HG02623 (cell line): Measurements from ENCODE around the gene NFIB.
A peak's percentile ranks its signal among the peaks of the same experiment; 100 is the strongest.

Source experiments
- ATAC-seq: cut with Tn5 transposase; IDR thresholded peaks from one replicate; pipeline ENCODE4 v1.9.1; 2021; ENCODE audit warnings: moderate library complexity; ENCODE audit not compliant: unreplicated experiment

NFIB gene

DNA sequence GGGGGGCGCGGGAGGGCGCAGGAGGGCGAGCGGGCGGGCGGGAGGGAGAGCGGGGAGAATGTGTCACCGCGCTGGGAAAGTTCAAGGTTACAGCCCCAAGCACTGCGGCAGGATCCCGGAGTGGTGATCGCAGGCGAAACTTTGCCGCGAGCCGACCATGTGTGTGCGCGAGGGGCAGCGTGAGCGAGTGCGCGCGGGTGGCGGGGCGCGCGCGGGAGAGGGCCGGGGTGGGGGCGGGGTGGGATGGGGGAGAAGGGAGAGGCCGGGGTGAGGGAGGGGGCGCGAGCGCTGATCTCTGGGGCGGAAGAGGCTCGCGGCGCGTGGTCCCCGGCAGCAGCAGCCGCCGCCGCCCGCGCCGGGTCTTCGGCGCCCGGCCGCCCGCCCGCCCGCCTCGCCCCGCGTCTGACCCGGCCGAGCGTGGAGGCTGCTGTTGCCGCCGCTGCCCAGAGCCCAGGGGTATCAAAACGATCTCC lies at the start of gene NFIB:
TSS of gene NFIB (minus strand) at position 191 of the 473 bp plus-strand sequence. CDS start 630 bp downstream, outside the sequence.
- ATAC-seq = no peak

DNA sequence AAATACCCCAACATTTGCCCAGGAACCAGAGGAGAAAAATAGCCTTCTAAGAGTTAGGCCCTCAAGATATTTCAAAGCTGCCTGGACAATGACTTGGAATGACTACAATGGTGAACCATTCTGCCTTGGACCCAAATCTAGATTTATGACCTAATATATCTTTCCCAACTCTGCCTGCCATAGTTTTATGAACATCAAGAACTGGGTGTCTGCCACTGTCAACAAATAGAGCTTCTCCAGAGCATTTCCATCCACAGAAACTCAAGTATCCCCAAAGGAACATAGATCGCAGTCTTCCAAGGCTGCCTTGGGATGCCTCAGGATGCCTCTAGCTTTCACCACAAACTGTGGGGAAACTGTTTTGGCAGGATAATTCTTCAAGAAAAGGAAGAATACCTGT lies 48.2 kb upstream of the NFIB start:
- ATAC-seq = no peak

DNA sequence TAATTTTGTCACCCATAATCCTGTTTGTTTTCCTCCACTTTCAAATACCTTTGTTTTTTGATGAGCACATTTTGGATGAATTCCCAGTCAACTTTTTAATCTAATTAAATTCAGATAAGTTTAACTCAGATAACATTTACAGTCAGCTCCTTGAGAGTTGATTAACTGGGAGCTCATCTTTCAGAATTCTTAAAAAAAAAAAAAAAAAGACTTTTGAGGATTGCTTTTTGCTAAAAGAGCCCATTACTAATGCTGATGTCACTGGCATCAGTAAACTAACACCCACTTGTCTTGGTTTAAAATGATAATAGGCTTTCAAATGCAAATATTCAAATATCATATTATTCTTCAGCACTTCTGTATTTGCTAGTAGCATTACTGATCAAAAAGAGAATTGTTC lies 47.1 kb upstream of the NFIB start:
- ATAC-seq = no peak

DNA sequence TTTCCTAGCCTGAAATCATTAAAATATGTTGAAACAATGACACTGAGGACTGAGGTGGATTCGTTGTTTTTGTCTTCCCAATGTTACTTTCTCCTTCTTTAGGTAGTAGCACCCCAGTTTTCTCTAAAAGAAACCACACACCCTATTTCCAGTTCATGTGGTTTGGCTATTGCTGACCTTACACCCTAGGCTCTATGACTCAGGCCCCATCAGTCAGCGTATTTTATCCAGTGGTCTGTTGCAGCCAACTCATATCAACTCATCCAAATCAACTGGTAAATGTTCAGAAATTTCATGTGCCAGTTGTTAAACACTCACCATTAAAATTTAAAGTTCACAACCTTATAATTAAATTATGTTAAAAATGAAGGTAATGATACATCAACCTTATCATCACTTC lies 44.6 kb upstream of the NFIB start:
- no peak for ATAC-seq

DNA sequence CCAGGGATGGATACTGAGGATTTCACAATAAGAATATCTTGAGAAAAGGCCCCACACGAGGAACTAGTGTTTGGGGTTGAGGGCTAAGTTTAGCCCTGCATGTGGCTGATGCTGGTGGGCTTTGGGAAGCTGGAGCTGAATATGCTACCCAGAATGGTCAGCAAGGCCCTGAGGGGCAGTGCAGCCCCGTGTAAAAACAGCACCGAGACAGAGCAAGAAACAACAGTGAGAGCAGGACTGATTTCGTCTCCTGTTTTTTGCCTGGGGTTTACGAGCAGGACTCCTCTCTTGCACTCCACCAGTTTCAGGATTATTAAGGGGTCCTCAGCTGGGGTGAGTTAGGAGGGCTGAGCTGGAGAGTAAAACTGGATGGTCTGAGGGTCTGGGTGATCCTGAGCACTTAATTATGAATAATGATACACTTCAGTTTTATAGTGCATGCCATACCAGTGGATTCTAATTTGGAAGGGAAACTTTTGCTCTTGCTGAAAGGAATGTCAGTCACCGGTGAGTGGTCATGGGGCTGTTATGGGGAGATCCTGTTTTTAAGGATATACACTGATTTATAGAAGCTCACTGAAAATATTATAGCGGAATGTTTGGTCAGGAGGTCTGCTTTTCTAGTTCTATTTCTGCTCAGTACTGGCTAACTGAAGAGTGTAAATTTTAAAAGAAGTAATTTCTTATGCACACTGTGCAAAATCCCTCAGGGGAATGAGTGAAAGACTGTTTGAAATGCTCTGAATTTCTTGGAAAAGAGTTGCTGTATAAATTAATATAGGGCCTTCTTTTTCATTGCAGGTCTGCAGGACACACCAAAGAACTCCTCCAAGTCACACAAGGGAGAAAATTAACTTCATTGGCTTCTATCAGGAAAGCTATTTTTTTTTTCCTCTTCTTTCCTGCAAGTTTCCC lies 42.7 kb upstream of the NFIB start:
- no peak for ATAC-seq

DNA sequence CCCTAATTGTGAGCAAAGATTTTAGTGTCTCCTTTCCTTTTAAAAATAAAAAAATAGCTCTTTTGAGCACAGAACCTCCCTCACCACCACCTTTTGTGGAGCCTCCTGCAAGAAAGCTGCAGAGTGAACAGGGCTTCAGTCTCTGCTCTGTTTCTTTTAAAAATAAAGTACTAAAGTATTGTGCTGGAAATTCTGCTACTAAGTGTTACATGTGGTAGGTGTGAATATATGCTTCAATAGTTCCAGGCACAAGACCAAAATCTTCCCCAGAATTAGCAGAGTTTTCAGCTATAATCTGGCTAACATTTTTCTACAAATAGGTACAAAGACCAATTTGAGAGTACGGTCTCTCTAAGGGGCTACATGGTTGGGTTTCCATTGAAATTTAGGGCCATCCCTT lies 40.3 kb upstream of the NFIB start:
- no peak for ATAC-seq

DNA sequence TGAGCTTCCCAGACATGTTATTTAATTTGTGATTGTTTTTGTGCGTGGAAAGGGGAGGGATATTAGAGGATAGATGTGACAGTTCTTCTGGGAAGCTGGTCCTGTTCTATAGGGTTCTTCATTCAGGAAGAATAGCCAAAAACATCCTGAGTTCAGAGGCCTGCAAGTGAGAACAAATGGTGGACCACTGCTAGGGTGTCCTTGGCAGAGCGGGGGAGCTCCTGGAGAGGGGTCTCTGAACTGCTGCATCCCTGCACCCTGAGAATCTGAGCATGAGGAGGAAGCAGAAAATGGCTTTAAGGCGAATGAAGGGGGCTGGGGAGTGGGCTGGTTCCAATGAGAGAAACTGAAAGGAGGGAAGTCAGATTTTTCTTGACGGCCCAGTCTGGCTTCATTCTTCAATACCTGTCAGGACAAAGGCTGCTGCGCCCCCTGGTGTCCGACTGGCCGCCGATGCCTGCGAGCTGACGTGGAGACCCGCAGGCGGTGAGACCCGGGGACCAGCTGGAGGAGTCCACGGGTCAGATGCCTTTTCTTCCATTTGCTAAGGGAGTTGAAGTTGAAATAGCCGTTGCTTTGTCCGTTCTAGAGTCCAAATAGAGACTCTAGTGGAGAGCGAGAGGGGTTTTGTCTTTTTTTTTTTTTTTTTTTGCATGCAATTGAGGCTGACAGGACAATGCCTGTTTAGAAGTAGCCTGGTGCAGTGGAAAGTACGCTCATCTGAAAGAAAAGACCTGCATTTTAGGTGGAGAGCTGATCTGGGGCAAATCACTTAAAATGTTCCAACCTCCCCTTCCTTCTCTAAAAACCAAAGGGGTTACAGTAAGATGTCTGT lies 39.5 kb upstream of the NFIB start:
- ATAC-seq = peak; percentile 93

DNA sequence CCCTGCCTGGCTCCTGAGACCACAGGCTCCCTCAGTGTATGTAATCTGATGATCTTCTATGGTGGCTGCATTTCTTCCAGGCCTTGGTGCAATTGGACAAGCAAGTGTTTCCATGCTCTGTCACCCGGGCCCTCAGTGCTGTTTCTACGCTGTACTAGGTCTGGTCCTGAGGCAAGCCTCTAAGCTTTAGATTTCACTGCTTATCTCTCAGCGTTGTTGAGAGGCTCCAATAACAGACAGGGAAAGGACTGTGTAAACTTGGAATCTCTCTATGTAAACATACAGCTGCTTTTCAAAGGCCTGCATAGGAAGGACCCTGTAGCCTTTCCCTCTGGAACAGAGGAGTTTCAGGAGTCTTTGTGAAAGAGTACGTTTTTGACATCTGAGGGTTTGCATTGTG lies 38.6 kb upstream of the NFIB start:
- no peak for ATAC-seq

DNA sequence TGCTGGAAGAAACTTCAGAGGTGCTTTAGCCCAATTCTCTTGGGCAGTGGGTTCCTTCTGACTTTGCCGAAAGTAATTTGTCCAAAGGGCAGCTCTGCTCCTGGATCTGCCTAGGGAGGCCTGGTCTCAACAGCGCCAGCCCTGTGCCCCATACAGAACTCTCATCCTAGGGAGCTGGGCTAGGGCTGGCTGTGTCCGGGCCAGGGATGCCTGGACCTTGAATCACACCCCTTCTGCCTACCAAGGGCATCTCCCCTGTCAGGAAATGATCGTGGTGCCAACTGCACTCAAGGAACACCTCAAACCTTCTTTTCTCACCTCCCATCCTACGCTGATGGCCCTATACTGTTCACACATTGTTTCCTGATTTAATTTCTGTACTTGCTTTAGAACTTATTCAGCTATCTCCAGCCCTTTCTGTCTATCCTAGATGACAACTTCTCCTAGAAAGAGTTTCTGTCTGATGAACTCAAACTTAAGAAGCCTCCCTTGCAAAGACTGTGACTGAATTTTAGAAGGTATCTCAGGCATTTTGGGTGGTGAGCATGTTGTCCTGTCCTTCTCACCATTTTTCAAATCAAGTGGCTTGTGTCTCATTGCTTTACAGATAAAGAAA lies 37.4 kb upstream of the NFIB start:
- ATAC-seq = no peak

DNA sequence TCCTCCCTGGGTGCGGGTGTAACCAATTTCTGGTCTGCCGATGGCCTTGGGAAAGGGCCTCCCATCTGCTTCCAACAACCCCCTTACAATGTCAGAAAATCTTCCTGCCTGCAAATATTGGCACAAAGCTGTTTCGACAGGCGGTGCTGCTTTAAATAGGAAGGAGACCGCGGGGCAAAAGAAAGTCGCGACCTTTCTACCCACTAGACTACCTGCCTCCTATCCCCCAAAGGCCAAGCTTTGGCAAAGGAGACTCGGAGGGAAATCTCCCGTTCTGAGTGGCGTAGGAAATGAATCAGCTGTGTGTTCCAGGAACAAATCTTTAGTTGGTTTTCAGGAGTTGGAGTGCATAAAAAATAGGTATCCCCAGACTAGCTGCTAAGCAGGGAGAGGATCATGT lies 36.8 kb upstream of the NFIB start:
- ATAC-seq = no peak

DNA sequence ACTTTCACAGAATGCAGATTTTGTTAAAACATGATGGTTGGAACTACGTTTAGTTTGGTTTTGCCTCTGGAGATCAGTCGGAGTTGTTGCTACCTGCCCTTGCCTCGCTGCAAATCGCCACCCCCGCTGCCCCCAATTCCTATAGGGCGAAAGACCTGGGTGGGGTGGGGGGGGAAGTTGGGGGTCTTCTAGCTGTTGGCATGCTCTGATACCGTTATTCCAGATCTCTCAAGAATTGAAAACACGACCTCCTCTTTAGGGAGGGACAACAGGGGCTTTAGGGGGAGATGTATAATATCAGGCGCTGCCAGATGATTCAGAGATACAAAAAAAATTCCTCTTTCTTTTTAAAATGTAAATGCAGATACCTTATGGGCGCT lies 36.4 kb upstream of the NFIB start:
- ATAC-seq = no peak

DNA sequence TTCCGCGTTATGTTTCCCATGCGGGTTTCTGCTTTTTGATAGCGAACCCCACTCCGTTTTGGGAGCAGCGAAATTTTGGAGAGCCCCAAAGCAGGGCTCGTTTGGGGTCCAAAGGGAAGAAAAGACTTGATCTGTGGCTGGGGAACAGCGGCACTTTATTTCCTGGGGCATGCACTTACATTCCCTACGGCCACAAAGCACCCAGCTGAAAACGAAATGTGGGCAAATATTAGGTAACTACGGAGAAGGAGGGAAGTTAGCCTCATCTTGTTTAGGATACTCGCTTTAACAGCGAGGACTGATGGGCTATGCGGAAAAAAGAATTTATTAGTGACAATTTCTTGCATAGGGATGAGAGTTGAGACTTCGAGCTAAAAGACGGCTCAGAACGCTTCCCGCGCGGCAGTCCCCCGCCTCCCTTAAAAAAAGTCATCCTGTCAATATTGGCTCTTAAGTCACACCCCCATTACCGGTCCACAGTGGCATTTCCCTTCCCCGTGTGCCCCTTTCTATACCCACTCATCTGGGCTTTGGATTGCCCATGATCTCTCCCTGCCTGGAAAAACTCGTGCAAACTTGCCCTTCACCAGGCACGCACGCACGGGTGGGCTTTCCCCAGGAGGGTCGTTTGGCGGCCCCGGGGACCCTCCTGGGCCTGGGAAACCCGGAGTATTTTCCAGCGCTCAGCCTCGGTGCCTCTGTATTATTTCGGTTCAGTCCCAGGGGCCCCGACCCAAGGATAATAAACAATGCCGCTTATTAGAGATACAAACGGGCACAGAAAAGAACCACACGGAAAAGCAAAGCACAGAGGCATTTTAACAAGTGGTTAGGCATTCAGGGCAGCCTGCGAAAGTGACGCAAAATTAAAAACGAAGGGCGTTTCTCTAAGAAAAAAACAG lies 35.8 kb upstream of the NFIB start:
- no peak for ATAC-seq

DNA sequence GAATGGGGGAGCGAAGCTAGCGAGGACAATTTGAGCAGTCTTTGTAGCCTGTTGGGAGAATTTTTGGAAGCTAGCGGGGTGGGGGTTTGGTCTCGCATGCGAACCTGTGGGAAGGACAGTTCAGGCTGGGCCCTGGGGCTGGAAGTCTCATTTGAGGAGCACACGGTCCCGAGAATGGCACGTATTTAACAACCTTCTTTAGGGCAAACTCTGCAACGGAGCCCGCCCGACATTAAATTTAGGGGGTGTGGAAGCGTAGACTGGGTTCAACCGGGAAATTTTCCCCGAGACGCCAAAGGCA lies 35.2 kb upstream of the NFIB start:
- no peak for ATAC-seq

DNA sequence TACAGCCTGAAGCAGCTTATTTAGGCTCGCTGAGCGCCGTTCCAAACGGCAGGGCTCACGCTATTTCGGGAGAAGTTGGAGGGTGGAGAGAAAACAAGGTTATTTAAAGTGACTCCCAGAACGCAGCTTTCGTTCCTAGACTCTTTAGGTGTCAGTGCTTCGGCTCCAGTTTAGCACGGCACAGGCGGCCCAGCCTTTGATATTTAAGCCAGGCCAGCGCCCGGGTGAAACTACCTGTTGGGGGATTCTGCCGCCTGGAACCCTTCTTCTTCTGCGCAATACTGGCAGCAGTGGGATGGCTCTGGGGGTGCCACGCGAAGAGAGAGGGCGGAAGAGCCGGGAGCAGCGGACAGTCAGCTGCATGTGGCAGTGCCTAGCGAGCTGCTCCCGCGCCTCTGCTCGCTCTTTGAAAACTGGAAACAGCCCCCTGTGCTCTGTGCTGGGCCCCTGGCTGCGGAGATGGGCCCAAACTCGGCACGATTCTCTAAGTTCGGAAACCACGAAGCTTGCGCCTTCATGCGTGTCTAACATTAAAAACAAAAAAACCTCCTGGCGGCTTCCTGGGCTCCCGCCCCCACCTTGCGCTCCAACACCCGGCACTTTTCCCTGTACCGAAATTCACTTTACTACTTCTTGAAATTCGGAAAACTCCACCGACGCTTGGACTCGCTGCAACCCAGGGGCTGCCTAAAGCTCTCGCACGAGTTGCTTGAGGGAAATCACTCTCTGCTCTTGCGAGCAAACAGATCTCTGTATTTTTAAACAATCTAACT lies 34.6 kb upstream of the NFIB start:
- no peak for ATAC-seq

DNA sequence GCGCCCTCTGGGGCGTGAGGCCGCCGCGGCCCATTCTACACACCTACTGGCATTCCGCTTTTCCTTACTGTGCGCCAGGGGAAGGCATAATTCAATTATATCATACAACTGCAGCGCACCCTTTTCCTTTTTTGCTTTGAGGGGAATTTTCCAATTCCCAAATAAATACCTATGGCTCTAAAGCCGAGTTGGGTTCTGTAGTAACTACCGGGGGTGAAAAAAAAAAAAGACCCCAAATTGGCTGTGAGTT lies 34.1 kb upstream of the NFIB start:
- ATAC-seq = no peak

DNA sequence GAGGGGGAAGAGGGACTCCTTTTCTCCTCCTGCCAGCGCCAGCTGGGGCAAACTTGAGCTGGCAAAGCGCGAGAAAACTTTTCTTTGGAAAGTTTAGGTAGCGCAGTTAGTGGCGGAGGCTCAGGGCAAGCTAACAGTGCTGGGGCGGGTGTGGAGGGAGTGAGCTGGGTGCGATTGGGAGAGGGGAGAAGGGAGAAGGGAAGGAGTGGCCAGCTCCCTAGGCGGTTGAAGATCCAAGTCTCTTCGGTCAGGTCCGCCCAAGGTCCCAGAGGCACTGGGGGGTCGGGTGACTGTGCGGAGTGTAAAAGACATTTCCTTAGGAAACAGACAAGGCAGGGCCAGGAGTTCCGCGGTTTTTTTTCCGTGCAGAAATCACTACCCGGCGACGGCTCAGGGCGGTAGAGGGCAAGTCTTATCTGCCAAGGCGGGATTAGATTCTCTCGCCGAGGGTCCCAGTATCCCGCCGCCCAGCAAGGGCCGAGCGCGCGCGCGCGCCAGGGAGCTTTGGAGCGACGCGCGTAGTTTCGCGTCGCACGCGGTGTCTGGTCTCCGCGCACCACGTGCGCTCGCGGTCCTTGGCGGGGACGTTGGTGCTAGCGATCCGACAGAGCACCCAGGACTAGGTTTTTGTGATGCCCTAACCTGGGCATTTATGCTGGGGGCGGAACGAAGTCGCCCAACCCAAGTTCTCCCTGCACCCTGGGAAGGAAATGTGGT lies 33.6 kb upstream of the NFIB start:
- ATAC-seq = no peak

DNA sequence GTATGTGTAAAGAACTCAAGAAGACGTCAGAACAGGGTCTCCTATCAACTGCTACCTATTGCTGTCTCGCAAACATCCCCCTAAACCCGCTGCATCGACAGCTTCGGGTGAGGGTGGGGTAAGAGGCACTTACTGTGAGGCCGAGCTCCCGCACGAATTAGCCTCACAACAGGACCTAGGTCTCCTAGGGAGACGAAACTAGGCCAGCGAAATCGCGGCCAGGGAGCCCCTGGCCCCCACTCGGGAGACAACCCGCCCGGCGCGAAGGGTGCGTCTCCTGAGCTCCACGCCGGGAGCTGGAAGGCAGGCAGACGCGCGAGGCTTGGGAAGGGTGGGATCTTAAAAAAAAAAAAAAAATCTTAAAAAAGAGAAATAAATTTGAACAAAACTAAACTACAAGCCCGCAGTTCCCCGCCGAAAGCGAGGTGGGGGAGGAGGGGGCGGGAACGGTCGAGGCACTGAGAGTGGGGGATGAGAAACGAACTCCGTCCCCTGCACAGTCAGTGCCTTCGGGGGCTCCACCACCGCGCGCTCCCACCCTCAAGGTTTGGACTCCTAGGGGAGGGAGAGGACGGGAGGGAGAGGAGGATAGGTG lies 33.0 kb upstream of the NFIB start:
- no peak for ATAC-seq

DNA sequence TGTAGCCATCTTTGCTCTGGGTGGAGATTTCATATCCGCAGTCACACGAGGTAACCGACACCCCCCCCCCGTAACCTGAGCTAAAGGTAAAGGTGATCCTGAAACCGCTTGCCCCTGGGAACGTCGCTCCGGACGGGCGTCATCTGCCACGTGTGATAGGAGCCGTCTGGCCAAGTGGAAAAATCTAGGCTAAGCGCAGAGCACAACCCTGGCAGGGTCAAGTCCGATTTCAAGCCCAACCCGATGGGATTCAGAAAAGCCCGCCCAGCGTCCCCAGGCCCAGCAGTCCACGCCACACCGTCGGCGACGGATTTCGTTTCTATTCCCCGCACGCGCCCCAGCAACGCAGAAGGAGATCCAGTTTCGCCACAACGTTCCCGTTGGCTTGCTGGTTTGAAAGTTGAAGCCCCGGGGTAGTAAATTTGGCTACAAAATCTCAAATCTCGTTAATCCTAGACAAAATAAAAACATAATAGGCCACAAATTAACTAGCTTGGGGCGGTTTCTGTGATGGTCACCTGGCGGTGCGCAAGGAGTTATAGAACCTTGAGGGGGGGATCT lies 32.4 kb upstream of the NFIB start:
- no peak for ATAC-seq
